ENCODE results near the gene ITIH3.

The ITIH3 gene

DNA sequence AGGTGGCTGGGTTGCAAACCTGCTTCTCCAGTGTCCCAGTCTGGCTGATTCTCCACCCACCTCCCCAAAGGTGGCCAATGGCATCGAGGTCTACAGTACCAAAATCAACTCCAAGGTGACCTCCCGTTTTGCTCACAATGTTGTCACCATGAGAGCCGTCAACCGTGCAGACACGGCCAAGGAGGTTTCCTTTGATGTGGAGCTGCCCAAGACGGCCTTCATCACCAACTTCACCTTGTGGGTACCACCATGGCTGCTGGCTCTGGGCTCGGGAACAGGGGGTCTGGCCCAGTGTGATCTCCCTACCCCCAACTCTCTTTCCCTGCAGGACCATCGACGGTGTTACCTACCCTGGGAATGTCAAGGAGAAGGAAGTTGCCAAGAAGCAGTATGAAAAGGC, 1.8 kb downstream of the ITIH3 start:
- no peak for TF ChIP-seq SIN3A (IDR thresholded peaks at IDR 0.05; ENCODE audit: borderline replicate concordance, insufficient read depth, low read length)
- no peak for TF ChIP-seq POLR2AphosphoS5 (IDR thresholded peaks at IDR 0.05; ENCODE audit: low read depth, low read length)
- no peak for TF ChIP-seq REST (IDR thresholded peaks at IDR 0.05; ENCODE audit: insufficient read depth in 1 of 2, low read depth in 2 of 2, low read length in 2 of 2)
- no peak for TF ChIP-seq FOXP2 (optimal IDR thresholded peaks at IDR 0.05; ENCODE audit: borderline replicate concordance, extremely low read depth, extremely low read length, insufficient read depth)
- no peak for TF ChIP-seq TAF1 (IDR thresholded peaks at IDR 0.05; ENCODE audit: borderline replicate concordance, insufficient read depth, low read length)

- TF ChIP-seq SIN3A (IDR thresholded peaks at IDR 0.05; ENCODE audit: borderline replicate concordance, insufficient read depth, low read length) (no peak), TAF1 (IDR thresholded peaks at IDR 0.05; ENCODE audit: borderline replicate concordance, insufficient read depth, low read length) (no peak), REST (IDR thresholded peaks at IDR 0.05; ENCODE audit: insufficient read depth in 1 of 2, low read depth in 2 of 2, low read length in 2 of 2) (no peak), POLR2AphosphoS5 (IDR thresholded peaks at IDR 0.05; ENCODE audit: low read depth, low read length) (no peak), FOXP2 (optimal IDR thresholded peaks at IDR 0.05; ENCODE audit: borderline replicate concordance, extremely low read depth, extremely low read length, insufficient read depth) (no peak)
These were observed 3.9 kb downstream of the ITIH3 start for GRCh38 chr3:52798376-52798977.

DNA sequence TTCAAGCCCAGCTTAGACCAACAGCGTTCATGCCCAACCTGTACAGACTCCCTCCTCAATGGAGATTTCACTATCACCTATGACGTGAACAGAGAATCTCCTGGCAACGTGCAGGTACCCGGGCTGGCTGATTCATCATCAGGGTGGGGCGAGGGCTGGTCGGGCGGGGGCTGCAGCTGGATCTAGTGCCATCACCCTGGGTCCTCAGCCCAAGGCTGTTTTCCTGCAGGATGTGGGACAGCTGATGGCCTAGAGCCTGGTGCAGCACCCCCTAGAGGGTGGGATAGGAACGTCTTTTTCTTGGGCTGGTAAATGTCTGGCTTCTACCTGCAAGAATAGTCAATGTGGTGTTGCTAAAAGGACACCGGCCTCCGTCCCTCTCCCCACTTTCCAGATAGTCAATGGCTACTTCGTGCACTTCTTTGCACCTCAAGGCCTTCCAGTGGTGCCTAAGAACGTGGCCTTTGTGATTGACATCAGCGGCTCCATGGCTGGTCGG, 4.4 kb downstream of the ITIH3 start:
- TF ChIP-seq REST (IDR thresholded peaks at IDR 0.05; ENCODE audit: insufficient read depth in 1 of 2, low read depth in 2 of 2, low read length in 2 of 2) (no peak), SIN3A (IDR thresholded peaks at IDR 0.05; ENCODE audit: borderline replicate concordance, insufficient read depth, low read length) (no peak), FOXP2 (optimal IDR thresholded peaks at IDR 0.05; ENCODE audit: borderline replicate concordance, extremely low read depth, extremely low read length, insufficient read depth) (no peak), TAF1 (IDR thresholded peaks at IDR 0.05; ENCODE audit: borderline replicate concordance, insufficient read depth, low read length) (no peak), POLR2AphosphoS5 (IDR thresholded peaks at IDR 0.05; ENCODE audit: low read depth, low read length) (no peak)

DNA sequence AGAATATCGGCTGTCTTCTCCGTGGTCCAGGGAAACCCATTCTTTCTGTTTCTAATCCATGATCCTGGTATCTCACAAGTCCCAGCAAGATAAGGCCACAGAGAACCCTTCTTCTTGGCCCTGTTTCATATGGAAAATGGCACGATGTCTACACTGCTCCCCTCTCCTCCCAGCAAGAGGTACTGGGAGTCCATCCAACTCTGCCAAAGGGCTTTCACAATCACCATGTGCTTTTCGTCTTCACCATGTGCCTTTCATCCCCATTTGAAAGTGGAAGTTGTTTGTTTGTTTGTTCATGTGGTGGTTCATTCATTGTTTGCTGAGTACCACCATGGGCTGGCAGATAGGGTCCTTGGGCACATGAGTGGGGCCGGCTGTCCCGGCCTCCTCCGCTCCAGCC, 5.5 kb downstream of the ITIH3 start:
- no peak for TF ChIP-seq TAF1 (IDR thresholded peaks at IDR 0.05; ENCODE audit: borderline replicate concordance, insufficient read depth, low read length)
- TF ChIP-seq REST (IDR thresholded peaks at IDR 0.05; ENCODE audit: insufficient read depth in 1 of 2, low read depth in 2 of 2, low read length in 2 of 2), result no peak
- no peak for TF ChIP-seq FOXP2 (optimal IDR thresholded peaks at IDR 0.05; ENCODE audit: borderline replicate concordance, extremely low read depth, extremely low read length, insufficient read depth)
- no peak for TF ChIP-seq POLR2AphosphoS5 (IDR thresholded peaks at IDR 0.05; ENCODE audit: low read depth, low read length)
- TF ChIP-seq SIN3A (IDR thresholded peaks at IDR 0.05; ENCODE audit: borderline replicate concordance, insufficient read depth, low read length), result no peak
